ENCODE measurements around the gene CERK. TPM values are rescaled to one million over a fixed set of nuclear protein-coding genes. Genes with fewer than 3 reads are reported as not detected.
"Not testable (repeated sequence)": the region's sequence is repeated elsewhere in the genome, so short reads cannot be mapped to it uniquely, and the experiment has no call there.

The CERK gene
- total RNA-seq, 1 experiment from 2014 or later, result 24.9 TPM

DNA sequence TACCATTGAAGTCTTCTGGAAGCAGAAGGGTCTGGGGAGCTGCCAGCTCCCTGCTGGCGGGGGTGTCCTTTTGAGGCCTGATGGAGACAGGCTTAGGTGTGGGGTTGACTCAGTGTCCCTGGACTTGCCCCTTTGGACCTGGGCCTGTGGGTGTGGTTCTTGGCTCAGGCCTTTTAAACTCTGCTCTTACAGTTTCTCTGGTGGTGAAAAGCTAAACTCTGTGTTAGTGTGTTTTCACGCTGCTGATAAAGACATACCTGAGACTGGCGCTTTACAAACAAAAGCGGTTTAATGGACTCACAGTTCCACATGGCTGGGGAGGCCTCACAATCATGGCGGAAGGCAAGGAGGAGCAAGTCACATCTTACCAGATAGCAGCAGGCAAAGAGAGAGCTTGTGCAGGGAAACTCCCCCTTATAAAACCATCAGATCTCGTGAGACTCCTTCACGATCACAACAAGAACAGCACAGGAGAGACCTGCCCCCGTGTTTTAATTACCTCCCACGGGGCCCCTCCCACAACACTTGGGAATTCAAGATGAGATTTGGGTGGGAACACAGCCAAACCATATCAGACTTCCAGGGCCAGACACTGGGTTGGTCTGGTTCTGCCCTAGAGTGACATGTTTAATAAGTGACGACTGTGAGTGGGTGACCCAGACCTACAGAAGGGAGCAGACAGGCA lies 91.4 kb downstream of the CERK start:
- CTCF ChIA-PET, result no interaction called here
- H3F3A ChIP-seq (ENCODE audit: insufficient read depth, low read depth), result no peaks in the 10 kb centered on the region; the same call in 1 of the 2 replicates
- no peak overlapping the region for H3K27ac ChIP-seq
- POLR2A ChIA-PET (ENCODE audit: unreplicated experiment), result no interaction called here
- no peak overlapping the region for H3K4me2 ChIP-seq
- H4K20me1 ChIP-seq (ENCODE audit: insufficient read depth), result peaks cover 10% of the 10 kb centered on the region
- DNase-seq, result no peak
- no peaks in the 10 kb centered on the region for H3K9me2 ChIP-seq (ENCODE audit: insufficient read depth)
- no peak overlapping the region for H2AFZ ChIP-seq
- no peak overlapping the region for H3K4me3 ChIP-seq
- no peaks in the 10 kb centered on the region for H3K79me2 ChIP-seq (ENCODE audit: low read depth)
- H3K27me3 ChIP-seq (ENCODE audit: insufficient read depth, low read depth), result no peaks in the 10 kb centered on the region
- BruUV-seq (replicated peaks), result no TSS peak
- TF ChIP-seq, protein P1, sequence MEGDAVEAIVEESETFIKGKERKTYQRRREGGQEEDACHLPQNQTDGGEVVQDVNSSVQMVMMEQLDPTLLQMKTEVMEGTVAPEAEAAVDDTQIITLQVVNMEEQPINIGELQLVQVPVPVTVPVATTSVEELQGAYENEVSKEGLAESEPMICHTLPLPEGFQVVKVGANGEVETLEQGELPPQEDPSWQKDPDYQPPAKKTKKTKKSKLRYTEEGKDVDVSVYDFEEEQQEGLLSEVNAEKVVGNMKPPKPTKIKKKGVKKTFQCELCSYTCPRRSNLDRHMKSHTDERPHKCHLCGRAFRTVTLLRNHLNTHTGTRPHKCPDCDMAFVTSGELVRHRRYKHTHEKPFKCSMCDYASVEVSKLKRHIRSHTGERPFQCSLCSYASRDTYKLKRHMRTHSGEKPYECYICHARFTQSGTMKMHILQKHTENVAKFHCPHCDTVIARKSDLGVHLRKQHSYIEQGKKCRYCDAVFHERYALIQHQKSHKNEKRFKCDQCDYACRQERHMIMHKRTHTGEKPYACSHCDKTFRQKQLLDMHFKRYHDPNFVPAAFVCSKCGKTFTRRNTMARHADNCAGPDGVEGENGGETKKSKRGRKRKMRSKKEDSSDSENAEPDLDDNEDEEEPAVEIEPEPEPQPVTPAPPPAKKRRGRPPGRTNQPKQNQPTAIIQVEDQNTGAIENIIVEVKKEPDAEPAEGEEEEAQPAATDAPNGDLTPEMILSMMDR (conservative IDR thresholded peaks at IDR 0.05), result no peak
- no peak for TF ChIP-seq EZH2 (IDR thresholded peaks at IDR 0.05; ENCODE audit: low read depth)
- H3K36me3 ChIP-seq (ENCODE audit: low read depth), result no peaks in the 10 kb centered on the region
- H3K4me1 ChIP-seq (replicated peaks; ENCODE audit: insufficient read depth), result no peaks in the 10 kb centered on the region
- intact Hi-C loops (cut with micrococcal nuclease; ENCODE audit: unreplicated experiment), result no loop called here
- H3K9me3 ChIP-seq (ENCODE audit: insufficient read depth, low read depth), result no peaks in the 10 kb centered on the region

DNA sequence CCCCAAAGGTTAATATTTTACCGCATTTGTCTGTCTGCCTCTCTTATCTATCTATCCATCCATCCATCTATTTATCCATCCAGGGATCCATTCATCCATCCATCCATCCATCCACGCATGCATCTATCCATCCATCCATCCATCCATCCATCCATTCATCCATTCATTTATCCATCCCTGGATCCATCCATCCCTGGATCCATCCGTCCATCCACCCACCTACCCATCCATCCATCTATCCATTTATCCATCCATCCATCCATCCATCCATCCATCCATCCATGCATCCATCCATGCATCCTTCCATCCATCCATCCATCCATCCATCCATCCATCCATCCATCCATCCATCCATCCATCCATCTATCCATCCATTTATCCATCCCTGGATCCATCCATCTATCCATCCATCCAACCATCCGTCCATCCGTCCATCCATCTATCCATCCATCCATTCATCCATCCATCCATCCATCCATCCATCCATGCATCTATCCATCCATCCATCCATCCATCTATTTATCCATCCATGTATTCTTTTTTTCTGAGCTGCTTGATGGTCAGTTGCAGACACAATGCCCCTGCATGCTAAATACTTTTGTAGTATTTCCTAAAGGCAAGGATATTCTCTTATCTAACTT lies 95.1 kb downstream of the CERK start:
- BruUV-seq (replicated peaks); CTCF ChIA-PET: not testable (repeated sequence)

DNA sequence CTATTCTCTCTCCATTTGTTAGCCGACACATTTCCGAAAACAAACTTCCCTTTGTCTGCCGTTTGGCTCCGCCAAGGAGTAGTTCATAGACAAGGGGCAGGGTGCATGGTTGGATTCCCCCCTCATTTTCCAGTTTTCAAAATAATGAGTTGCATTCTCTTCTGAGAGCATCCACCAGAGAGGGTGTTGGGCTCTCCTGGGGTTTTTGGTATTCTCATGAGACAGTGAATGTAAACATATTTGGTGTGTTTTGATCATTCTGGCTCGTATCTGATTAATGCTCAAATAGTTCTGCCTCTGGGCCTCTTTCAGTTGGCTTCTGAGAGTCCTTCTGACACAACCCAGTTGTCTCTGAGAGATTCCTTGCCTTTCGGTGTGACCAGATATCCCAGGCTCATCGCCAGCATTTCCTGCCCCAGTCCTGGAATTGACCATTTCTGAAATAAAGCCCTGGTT lies 96.2 kb downstream of the CERK start:
- no peak overlapping the region for H3K4me2 ChIP-seq
- ChIA-PET CTCF (no interaction called here), POLR2A (ENCODE audit: unreplicated experiment) (no interaction called here)
- H3K27ac ChIP-seq, result no peak overlapping the region
- no peaks in the 10 kb centered on the region for H3K79me2 ChIP-seq (ENCODE audit: low read depth)
- DNase-seq, result no peak
- intact Hi-C loops (cut with micrococcal nuclease; ENCODE audit: unreplicated experiment), result no loop called here
- H3K36me3 ChIP-seq (ENCODE audit: low read depth), result no peaks in the 10 kb centered on the region
- H3K4me3 ChIP-seq, result no peak overlapping the region
- H3K9me3 ChIP-seq (ENCODE audit: insufficient read depth, low read depth), result no peaks in the 10 kb centered on the region
- BruUV-seq (replicated peaks), result no TSS peak
- no peak for TF ChIP-seq EZH2 (IDR thresholded peaks at IDR 0.05; ENCODE audit: low read depth)
- TF ChIP-seq, protein P1 (conservative IDR thresholded peaks at IDR 0.05), result no peak
- no peaks in the 10 kb centered on the region for H3K4me1 ChIP-seq (replicated peaks; ENCODE audit: insufficient read depth)
- H3F3A ChIP-seq (ENCODE audit: insufficient read depth, low read depth), result no peaks in the 10 kb centered on the region; the same call in 1 of the 2 replicates
- no peaks in the 10 kb centered on the region for H3K27me3 ChIP-seq (ENCODE audit: insufficient read depth, low read depth)
- H3K9me2 ChIP-seq (ENCODE audit: insufficient read depth), result no peaks in the 10 kb centered on the region
- no peak overlapping the region for H2AFZ ChIP-seq
- H4K20me1 ChIP-seq (ENCODE audit: insufficient read depth), result peaks cover 18% of the 10 kb centered on the region; the same call in 1 of the 2 replicates

More for the DNA sequence above, 95.1 kb downstream of the CERK start:
- POLR2A ChIA-PET (ENCODE audit: unreplicated experiment); H3F3A ChIP-seq (ENCODE audit: insufficient read depth, low read depth); H3K79me2 ChIP-seq (ENCODE audit: low read depth); H3K36me3 ChIP-seq (ENCODE audit: low read depth); DNase-seq; H3K4me2 ChIP-seq; H3K4me1 ChIP-seq (replicated peaks; ENCODE audit: insufficient read depth); H3K9me2 ChIP-seq (ENCODE audit: insufficient read depth); H2AFZ ChIP-seq; H3K27me3 ChIP-seq (ENCODE audit: insufficient read depth, low read depth); H3K27ac ChIP-seq; H3K9me3 ChIP-seq (ENCODE audit: insufficient read depth, low read depth); H3K4me3 ChIP-seq; intact Hi-C loops (cut with micrococcal nuclease; ENCODE audit: unreplicated experiment): not testable (repeated sequence)
- H4K20me1 ChIP-seq (ENCODE audit: insufficient read depth), result peaks cover 12% of the 10 kb centered on the region; the same call in 1 of the 2 replicates

Measured in PC-9 (cell line).